GM11168 (cell line): ENCODE results near the gene RAN.

Experiments used
- in situ Hi-C: fragments of 300-500 bp; cut with MboI; formaldehyde crosslinking; loops from one replicate; pipeline ENCODE4 v1.12.0; 2022; ENCODE audit warnings: low sequenced_read_pairs; ENCODE audit not compliant: unreplicated experiment

RAN gene

GRCh38 chr12:130924966-130925665 is 53.2 kb downstream of the RAN start:
- in situ Hi-C loops = no loop called here

- in situ Hi-C loops = no loop called here
Measured at GRCh38 chr12:130925666-130926015, 53.8 kb downstream of the RAN start.
